GM23338 (cell line): Measurements from ENCODE around the gene OR2S2.

ENCODE experiments used
- CREB1 ChIP-seq: fragments of 250-450 bp; sonication (Bioruptor Pico); IDR thresholded peaks from 2 replicates; pipeline ENCODE4 v1.5.0; 2020; ENCODE audit warnings: low read depth, mild to moderate bottlenecking, moderate library complexity
- EZH2 ChIP-seq: fragments of 200-600 bp; sonication (generic); IDR thresholded peaks from one replicate; pipeline ENCODE4 v1.8.0; 2017; ENCODE audit warnings: antibody characterized with exemption, mild to moderate bottlenecking, low read depth; ENCODE audit not compliant: unreplicated experiment
- EZH2phosphoT487 ChIP-seq: fragments of 200-600 bp; sonication (generic); IDR thresholded peaks from one replicate; pipeline ENCODE4 v1.8.1; 2018; ENCODE audit warnings: antibody characterized with exemption; ENCODE audit not compliant: unreplicated experiment
- JUNB ChIP-seq: IDR thresholded peaks from one replicate; pipeline ENCODE4 v1.6.1; 2016; ENCODE audit warnings: antibody characterized with exemption; ENCODE audit not compliant: unreplicated experiment
- NANOG ChIP-seq: IDR thresholded peaks from 2 replicates; pipeline ENCODE4 v1.6.1; 2016; ENCODE audit warnings: antibody characterized with exemption, borderline replicate concordance
- POLR2AphosphoS5 ChIP-seq: IDR thresholded peaks from 2 replicates; pipeline ENCODE4 v1.6.1; 2016; ENCODE audit warnings: antibody characterized with exemption, low read depth
- STAT1 ChIP-seq: IDR thresholded peaks from one replicate; pipeline ENCODE4 v1.6.1; 2016; ENCODE audit warnings: antibody characterized with exemption; ENCODE audit not compliant: unreplicated experiment
- ZNF114 ChIP-seq: fragments of 250-450 bp; sonication (Bioruptor Pico); IDR thresholded peaks from 2 replicates; pipeline ENCODE4 v1.5.0; 2020; ENCODE audit warnings: mild to moderate bottlenecking, moderate library complexity
- ZNF331 ChIP-seq: fragments of 250-450 bp; sonication (Bioruptor Pico); IDR thresholded peaks from 2 replicates; pipeline ENCODE4 v1.5.0; 2020; ENCODE audit warnings: low read depth, mild to moderate bottlenecking, moderate library complexity
- TF ChIP-seq, protein P1 (sequence below), 2 experiments: fragments of 200-600 bp in 1 of 2; sonication (generic) in 1 of 2; conservative IDR thresholded peaks; 2 replicates each; pipeline versions ENCODE4 v1.5.1 to v1.6.1; 2016 to 2017; ENCODE audit warnings: antibody characterized with exemption in 2 of 2, low read depth in 2 of 2, mild to moderate bottlenecking in 2 of 2, moderate library complexity in 1 of 2
- TF ChIP-seq, protein P2 (sequence below): IDR thresholded peaks from one replicate; pipeline ENCODE4 v1.6.1; 2018; ENCODE audit warnings: antibody characterized with exemption; ENCODE audit not compliant: unreplicated experiment
- TF ChIP-seq, protein P3 (sequence below): fragments of 250-450 bp; sonication (Bioruptor Pico); IDR thresholded peaks from 2 replicates; pipeline ENCODE4 v1.5.0; 2020; ENCODE audit warnings: mild to moderate bottlenecking, moderate library complexity
- TF ChIP-seq, protein P4 (sequence below): IDR thresholded peaks from 2 replicates; pipeline ENCODE4 v1.6.1; 2016; ENCODE audit warnings: antibody characterized with exemption

DNA sequence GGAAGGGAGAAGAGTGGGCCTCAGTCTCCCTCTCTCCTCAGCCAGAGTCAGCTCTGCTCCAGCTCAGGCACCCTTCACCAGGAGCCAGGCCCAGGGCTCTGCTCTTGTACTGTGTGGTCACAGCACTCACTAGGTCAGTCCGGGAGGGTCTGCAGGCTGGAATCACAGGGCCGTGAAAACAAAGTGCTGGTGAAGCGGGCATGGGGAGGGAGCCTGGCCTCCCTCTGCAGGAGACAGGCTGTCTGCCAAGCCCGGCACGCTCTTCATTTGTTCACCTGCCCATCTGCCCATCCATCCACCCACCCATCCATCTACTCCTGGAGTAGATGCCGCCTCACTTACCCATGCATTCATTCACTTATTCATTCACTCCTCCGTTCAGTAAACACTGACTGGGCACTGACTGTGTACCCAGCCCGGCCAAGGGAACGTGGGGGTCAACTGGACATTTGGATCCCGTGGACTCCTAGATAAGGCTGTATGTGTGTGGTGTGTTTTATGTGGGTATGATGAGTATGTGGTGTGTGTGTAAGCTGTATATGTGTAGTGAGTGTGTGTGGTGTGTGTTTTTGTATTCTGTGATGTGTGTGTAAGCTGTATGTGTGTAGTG is 45.1 kb downstream of the OR2S2 start:
- TF ChIP-seq STAT1 (no peak), CREB1 (CRISPR knock-in tag) (no peak), POLR2AphosphoS5 (no peak), EZH2phosphoT487 (no peak), EZH2 (no peak), JUNB (no peak), ZNF114 (CRISPR knock-in tag) (no peak), ZNF331 (no peak), NANOG (no peak)
- TF ChIP-seq, protein P1, sequence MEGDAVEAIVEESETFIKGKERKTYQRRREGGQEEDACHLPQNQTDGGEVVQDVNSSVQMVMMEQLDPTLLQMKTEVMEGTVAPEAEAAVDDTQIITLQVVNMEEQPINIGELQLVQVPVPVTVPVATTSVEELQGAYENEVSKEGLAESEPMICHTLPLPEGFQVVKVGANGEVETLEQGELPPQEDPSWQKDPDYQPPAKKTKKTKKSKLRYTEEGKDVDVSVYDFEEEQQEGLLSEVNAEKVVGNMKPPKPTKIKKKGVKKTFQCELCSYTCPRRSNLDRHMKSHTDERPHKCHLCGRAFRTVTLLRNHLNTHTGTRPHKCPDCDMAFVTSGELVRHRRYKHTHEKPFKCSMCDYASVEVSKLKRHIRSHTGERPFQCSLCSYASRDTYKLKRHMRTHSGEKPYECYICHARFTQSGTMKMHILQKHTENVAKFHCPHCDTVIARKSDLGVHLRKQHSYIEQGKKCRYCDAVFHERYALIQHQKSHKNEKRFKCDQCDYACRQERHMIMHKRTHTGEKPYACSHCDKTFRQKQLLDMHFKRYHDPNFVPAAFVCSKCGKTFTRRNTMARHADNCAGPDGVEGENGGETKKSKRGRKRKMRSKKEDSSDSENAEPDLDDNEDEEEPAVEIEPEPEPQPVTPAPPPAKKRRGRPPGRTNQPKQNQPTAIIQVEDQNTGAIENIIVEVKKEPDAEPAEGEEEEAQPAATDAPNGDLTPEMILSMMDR (conservative IDR thresholded peaks at IDR 0.05; ENCODE audit: low read depth in 2 of 2), result no peak
- TF ChIP-seq, protein P2, sequence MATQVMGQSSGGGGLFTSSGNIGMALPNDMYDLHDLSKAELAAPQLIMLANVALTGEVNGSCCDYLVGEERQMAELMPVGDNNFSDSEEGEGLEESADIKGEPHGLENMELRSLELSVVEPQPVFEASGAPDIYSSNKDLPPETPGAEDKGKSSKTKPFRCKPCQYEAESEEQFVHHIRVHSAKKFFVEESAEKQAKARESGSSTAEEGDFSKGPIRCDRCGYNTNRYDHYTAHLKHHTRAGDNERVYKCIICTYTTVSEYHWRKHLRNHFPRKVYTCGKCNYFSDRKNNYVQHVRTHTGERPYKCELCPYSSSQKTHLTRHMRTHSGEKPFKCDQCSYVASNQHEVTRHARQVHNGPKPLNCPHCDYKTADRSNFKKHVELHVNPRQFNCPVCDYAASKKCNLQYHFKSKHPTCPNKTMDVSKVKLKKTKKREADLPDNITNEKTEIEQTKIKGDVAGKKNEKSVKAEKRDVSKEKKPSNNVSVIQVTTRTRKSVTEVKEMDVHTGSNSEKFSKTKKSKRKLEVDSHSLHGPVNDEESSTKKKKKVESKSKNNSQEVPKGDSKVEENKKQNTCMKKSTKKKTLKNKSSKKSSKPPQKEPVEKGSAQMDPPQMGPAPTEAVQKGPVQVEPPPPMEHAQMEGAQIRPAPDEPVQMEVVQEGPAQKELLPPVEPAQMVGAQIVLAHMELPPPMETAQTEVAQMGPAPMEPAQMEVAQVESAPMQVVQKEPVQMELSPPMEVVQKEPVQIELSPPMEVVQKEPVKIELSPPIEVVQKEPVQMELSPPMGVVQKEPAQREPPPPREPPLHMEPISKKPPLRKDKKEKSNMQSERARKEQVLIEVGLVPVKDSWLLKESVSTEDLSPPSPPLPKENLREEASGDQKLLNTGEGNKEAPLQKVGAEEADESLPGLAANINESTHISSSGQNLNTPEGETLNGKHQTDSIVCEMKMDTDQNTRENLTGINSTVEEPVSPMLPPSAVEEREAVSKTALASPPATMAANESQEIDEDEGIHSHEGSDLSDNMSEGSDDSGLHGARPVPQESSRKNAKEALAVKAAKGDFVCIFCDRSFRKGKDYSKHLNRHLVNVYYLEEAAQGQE, result no peak
- TF ChIP-seq, protein P3, sequence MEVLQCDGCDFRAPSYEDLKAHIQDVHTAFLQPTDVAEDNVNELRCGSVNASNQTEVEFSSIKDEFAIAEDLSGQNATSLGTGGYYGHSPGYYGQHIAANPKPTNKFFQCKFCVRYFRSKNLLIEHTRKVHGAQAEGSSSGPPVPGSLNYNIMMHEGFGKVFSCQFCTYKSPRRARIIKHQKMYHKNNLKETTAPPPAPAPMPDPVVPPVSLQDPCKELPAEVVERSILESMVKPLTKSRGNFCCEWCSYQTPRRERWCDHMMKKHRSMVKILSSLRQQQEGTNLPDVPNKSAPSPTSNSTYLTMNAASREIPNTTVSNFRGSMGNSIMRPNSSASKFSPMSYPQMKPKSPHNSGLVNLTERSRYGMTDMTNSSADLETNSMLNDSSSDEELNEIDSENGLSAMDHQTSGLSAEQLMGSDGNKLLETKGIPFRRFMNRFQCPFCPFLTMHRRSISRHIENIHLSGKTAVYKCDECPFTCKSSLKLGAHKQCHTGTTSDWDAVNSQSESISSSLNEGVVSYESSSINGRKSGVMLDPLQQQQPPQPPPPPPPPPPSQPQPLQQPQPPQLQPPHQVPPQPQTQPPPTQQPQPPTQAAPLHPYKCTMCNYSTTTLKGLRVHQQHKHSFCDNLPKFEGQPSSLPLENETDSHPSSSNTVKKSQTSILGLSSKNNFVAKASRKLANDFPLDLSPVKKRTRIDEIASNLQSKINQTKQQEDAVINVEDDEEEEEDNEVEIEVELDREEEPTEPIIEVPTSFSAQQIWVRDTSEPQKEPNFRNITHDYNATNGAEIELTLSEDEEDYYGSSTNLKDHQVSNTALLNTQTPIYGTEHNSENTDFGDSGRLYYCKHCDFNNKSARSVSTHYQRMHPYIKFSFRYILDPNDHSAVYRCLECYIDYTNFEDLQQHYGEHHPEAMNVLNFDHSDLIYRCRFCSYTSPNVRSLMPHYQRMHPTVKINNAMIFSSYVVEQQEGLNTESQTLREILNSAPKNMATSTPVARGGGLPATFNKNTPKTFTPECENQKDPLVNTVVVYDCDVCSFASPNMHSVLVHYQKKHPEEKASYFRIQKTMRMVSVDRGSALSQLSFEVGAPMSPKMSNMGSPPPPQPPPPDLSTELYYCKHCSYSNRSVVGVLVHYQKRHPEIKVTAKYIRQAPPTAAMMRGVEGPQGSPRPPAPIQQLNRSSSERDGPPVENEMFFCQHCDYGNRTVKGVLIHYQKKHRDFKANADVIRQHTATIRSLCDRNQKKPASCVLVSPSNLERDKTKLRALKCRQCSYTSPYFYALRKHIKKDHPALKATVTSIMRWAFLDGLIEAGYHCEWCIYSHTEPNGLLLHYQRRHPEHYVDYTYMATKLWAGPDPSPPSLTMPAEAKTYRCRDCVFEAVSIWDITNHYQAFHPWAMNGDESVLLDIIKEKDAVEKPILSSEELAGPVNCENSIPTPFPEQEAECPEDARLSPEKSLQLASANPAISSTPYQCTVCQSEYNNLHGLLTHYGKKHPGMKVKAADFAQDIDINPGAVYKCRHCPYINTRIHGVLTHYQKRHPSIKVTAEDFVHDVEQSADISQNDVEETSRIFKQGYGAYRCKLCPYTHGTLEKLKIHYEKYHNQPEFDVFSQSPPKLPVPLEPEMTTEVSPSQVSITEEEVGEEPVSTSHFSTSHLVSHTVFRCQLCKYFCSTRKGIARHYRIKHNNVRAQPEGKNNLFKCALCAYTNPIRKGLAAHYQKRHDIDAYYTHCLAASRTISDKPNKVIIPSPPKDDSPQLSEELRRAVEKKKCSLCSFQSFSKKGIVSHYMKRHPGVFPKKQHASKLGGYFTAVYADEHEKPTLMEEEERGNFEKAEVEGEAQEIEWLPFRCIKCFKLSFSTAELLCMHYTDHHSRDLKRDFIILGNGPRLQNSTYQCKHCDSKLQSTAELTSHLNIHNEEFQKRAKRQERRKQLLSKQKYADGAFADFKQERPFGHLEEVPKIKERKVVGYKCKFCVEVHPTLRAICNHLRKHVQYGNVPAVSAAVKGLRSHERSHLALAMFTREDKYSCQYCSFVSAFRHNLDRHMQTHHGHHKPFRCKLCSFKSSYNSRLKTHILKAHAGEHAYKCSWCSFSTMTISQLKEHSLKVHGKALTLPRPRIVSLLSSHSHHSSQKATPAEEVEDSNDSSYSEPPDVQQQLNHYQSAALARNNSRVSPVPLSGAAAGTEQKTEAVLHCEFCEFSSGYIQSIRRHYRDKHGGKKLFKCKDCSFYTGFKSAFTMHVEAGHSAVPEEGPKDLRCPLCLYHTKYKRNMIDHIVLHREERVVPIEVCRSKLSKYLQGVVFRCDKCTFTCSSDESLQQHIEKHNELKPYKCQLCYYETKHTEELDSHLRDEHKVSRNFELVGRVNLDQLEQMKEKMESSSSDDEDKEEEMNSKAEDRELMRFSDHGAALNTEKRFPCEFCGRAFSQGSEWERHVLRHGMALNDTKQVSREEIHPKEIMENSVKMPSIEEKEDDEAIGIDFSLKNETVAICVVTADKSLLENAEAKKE (CRISPR knock-in tag), result no peak
- TF ChIP-seq, protein P4, sequence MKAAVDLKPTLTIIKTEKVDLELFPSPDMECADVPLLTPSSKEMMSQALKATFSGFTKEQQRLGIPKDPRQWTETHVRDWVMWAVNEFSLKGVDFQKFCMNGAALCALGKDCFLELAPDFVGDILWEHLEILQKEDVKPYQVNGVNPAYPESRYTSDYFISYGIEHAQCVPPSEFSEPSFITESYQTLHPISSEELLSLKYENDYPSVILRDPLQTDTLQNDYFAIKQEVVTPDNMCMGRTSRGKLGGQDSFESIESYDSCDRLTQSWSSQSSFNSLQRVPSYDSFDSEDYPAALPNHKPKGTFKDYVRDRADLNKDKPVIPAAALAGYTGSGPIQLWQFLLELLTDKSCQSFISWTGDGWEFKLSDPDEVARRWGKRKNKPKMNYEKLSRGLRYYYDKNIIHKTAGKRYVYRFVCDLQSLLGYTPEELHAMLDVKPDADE, result no peak
